ENCODE measurements around the gene GBA3. TPM values are rescaled to one million over a fixed set of nuclear protein-coding genes. Genes with fewer than 3 reads are reported as not detected.

The GBA3 gene
- total RNA-seq, 6 experiments from 2014 or later, result not detected

DNA sequence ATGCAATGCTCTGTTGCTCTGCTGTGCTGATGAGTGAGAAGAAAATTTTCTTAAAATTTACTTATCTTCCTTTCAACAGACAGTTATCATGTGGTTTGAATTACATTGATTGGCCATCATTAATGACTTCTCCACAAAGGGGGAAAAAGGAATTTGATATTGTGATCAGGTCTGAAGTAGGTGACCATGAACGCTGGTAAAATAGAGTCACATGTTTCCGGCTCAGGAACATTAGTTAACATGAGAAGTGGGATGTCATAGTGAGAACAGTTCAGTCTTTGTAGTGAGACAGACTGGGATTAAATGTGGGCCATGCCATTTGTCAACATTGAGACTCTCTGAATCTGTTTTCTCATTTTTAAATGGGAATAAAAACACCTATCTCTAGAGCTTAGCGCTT, 50.6 kb downstream of the GBA3 start:
- H3K36me3 Mint-ChIP-seq (ENCODE audit: low read depth), result 0 out of 2 replicates have a peak, but pooled peaks cover 6% of the 10 kb centered on the region
- H3K27ac Mint-ChIP-seq, result no peak overlapping the region
- H3K27me3 Mint-ChIP-seq (ENCODE audit: insufficient read depth), result no peaks in the 10 kb centered on the region
- H3K9me3 Mint-ChIP-seq, result peaks cover 61% of the 10 kb centered on the region
- DNase-seq, result no peak
- H3K4me3 Mint-ChIP-seq, result no peak overlapping the region
- TF ChIP-seq, protein P1, sequence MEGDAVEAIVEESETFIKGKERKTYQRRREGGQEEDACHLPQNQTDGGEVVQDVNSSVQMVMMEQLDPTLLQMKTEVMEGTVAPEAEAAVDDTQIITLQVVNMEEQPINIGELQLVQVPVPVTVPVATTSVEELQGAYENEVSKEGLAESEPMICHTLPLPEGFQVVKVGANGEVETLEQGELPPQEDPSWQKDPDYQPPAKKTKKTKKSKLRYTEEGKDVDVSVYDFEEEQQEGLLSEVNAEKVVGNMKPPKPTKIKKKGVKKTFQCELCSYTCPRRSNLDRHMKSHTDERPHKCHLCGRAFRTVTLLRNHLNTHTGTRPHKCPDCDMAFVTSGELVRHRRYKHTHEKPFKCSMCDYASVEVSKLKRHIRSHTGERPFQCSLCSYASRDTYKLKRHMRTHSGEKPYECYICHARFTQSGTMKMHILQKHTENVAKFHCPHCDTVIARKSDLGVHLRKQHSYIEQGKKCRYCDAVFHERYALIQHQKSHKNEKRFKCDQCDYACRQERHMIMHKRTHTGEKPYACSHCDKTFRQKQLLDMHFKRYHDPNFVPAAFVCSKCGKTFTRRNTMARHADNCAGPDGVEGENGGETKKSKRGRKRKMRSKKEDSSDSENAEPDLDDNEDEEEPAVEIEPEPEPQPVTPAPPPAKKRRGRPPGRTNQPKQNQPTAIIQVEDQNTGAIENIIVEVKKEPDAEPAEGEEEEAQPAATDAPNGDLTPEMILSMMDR (IDR thresholded peaks at IDR 0.05), result no peak
- H3K4me1 Mint-ChIP-seq (ENCODE audit: low read depth), result no peaks in the 10 kb centered on the region

DNA sequence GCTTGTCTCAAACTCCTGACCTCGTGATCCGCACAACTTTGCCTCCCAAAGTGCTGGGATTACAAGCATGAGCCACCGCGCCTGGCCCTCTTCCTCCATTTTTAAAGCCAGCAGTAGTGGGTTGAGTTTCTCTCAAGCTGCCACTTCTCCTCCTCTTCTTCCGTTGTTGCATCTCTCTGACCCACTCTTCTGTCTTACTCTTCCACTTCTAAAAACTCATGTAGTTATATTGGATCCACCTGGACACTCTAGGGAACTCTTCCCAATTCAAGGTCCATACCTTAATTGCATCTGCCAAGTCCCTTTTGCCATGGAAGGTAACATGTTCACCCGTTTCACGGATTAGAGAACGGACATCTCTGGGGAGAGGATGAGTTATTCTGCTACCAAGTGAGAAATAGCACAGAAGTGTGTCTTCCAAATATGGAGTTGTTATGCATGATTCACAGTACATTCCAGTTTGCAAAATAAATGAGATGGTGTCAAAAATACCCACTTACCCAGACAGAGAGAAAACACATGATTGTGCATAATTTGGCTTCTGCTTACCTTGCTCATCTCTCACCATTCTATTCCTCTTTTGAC, 51.8 kb downstream of the GBA3 start:
- H3K27ac Mint-ChIP-seq, result no peak overlapping the region
- no peaks in the 10 kb centered on the region for H3K4me1 Mint-ChIP-seq (ENCODE audit: low read depth)

DNA sequence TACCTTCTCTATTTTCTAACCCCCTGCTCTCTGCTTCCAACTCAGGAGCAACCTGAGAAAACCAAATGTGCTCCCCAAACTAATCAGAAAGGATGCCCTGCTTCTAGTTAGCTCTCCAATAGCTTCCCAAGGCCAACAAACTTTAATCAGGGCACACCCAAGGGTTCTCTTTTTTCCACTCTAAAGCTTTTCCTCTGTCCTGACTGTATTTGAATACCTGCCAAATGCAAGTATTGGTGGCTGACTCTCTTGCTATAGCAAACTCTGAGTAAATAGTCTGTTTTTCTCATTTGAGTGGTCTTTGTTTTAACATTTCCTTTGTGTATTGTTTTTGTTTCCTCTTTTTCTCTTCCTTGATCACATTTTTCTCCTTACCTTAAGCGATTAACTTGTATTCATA, 52.5 kb downstream of the GBA3 start:
- Mint-ChIP-seq H3K4me3 (no peak overlapping the region), H3K27ac (no peak overlapping the region), H3K9me3 (peaks cover 58% of the 10 kb centered on the region), H3K27me3 (ENCODE audit: insufficient read depth) (no peaks in the 10 kb centered on the region), H3K36me3 (ENCODE audit: low read depth) (0 out of 2 replicates have a peak, but pooled peaks cover 6% of the 10 kb centered on the region), H3K4me1 (ENCODE audit: low read depth) (no peaks in the 10 kb centered on the region)
- DNase-seq, result no peak
- TF ChIP-seq, protein P1 (IDR thresholded peaks at IDR 0.05), result no peak

More for the DNA sequence above, 51.8 kb downstream of the GBA3 start:
- Mint-ChIP-seq H3K4me3 (no peak overlapping the region), H3K27me3 (ENCODE audit: insufficient read depth) (no peaks in the 10 kb centered on the region), H3K9me3 (peaks cover 64% of the 10 kb centered on the region), H3K36me3 (ENCODE audit: low read depth) (0 out of 2 replicates have a peak, but pooled peaks cover 6% of the 10 kb centered on the region)
- TF ChIP-seq, protein P1 (IDR thresholded peaks at IDR 0.05), result no peak
- DNase-seq, result no peak

DNA sequence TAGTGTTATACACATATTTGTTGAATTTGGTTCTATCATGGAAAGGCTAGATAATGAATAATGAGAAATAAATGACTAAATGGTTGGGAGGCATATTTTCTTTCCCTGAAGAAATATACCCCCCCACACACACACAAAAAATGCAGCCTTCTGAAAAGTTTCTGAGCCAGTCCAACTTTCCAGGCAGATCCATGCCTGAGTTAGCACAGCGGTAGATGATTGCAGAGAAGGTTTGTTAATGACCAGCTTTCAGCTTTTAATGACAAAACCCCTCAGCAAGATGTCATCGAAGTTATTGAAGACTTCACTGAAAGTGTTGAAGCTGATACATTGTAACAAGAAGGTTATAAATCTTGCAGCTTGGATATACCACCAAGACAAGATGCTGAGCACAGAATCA, 61.4 kb downstream of the GBA3 start:
- Mint-ChIP-seq H3K9me3 (peaks cover 37% of the 10 kb centered on the region), H3K27ac (no peak overlapping the region), H3K4me1 (ENCODE audit: low read depth) (no peaks in the 10 kb centered on the region), H3K27me3 (ENCODE audit: insufficient read depth) (no peaks in the 10 kb centered on the region), H3K4me3 (no peak overlapping the region), H3K36me3 (ENCODE audit: low read depth) (no peaks in the 10 kb centered on the region)
- TF ChIP-seq, protein P1 (IDR thresholded peaks at IDR 0.05), result no peak
- DNase-seq, result no peak

DNA sequence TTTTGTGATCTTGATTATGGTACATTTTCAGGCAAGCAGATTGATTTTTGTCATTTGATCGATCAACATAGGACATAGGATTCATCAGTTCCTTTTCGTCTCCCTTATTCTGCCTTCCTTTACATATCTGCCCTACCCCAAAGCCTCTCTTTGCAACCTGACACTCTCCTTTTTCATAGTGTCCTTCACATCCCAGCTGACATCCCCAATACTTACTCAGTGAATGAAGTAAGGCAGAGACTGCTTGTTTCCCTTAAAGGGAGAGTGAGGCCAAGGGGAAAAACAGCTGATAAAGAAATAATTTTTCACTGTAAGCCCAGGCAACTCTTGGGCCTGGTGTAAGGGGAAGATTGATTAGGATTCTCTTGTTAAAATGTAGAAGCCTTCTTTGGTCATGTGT, 69.8 kb downstream of the GBA3 start:
- Mint-ChIP-seq H3K27ac (no peak overlapping the region), H3K4me3 (no peak overlapping the region), H3K27me3 (ENCODE audit: insufficient read depth) (no peaks in the 10 kb centered on the region; the same call in 1 of the 2 replicates), H3K36me3 (ENCODE audit: low read depth) (no peaks in the 10 kb centered on the region), H3K4me1 (ENCODE audit: low read depth) (no peaks in the 10 kb centered on the region), H3K9me3 (peaks cover 41% of the 10 kb centered on the region)
- TF ChIP-seq, protein P1 (IDR thresholded peaks at IDR 0.05), result no peak
- DNase-seq, result no peak

All from HFFc6 (cell line).